ENCODE results near the gene UBAC2.

DNA sequence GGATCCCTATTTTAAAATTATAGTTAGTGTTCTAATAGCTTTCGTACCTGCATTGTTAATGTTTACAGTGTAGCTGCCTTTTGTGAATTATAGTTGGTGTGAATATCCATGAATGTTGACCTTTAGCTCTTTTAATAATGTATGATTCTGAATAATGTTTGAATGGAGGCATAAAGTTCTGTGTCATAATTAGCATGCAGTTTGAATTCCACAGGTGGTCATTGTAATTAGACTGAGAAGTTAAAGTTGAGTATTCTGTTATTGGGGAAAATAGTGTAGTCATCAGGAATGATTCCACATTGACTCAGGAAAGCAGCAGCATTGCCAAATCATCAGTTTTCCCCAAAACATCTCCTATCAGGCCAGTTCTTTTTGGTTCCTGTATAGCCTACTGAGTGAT lies 45.4 kb downstream of the UBAC2 start:
- TF ChIP-seq CTCF (IDR thresholded peaks at IDR 0.05 in 8 of 11, conservative IDR thresholded peaks at IDR 0.05 in 3 of 11) (no peak), POLR2AphosphoS5 (IDR thresholded peaks at IDR 0.05) (no peak), POLR2A (IDR thresholded peaks at IDR 0.05) (no peak)

All from spleen (tissue), 7 donors.